Kidney epithelial cell (primary cell): ENCODE results near the gene MX1. TPM values are rescaled to one million over a fixed set of nuclear protein-coding genes. Genes with fewer than 3 reads are reported as not detected.

ENCODE experiments used
- DNase-seq: peaks from one replicate; pipeline ENCODE4 v3.0.0-alpha.2; 2010; ENCODE audit warnings: low read depth
- H3K27me3 ChIP-seq: 2 replicates; pipeline ENCODE4 v1.6.0; 2011; ENCODE audit warnings: low read length; ENCODE audit not compliant: control insufficient read depth, insufficient read depth
- H3K36me3 ChIP-seq: 2 replicates; pipeline ENCODE4 v1.5.1; 2011; ENCODE audit warnings: low read length; ENCODE audit not compliant: control insufficient read depth, insufficient read depth
- H3K4me3 ChIP-seq: 2 replicates; pipeline ENCODE4 v1.5.1; 2011; ENCODE audit warnings: low read depth, mild to moderate bottlenecking, control low read depth, low read length
- CTCF ChIP-seq: IDR thresholded peaks from 2 replicates; pipeline ENCODE4 v1.5.1; 2011; ENCODE audit warnings: mild to moderate bottlenecking, moderate library complexity, low read length, control low read depth, inconsistent platforms; ENCODE audit not compliant: insufficient read depth, poor library complexity, severe bottlenecking
- total RNA-seq: library from RNA; depleted of rRNA; stranded (reverse); fragments of >200 nt; gene quantifications from 2 replicates; pipeline ENCODE4 v1.2.3, GENCODE V29; 2015

MX1 gene
- total RNA-seq, 1 donor from 2014 or later, result 48.7 TPM

GRCh38 chr21:41472753-41473548, 46.9 kb downstream of the MX1 start:
- no peak for DNase-seq
- no peaks in the 10 kb centered on the region for H3K36me3 ChIP-seq
- peaks cover 9% of the 10 kb centered on the region for H3K27me3 ChIP-seq
- H3K4me3 ChIP-seq, result no peak overlapping the region
- TF ChIP-seq CTCF, result no peak

- no peak for TF ChIP-seq CTCF
- Histone ChIP-seq H3K27me3 (peaks cover 7% of the 10 kb centered on the region), H3K36me3 (no peaks in the 10 kb centered on the region), H3K4me3 (no peak overlapping the region)
- DNase-seq, result no peak
Measured at GRCh38 chr21:41475714-41476420, 49.8 kb downstream of the MX1 start.

DNA sequence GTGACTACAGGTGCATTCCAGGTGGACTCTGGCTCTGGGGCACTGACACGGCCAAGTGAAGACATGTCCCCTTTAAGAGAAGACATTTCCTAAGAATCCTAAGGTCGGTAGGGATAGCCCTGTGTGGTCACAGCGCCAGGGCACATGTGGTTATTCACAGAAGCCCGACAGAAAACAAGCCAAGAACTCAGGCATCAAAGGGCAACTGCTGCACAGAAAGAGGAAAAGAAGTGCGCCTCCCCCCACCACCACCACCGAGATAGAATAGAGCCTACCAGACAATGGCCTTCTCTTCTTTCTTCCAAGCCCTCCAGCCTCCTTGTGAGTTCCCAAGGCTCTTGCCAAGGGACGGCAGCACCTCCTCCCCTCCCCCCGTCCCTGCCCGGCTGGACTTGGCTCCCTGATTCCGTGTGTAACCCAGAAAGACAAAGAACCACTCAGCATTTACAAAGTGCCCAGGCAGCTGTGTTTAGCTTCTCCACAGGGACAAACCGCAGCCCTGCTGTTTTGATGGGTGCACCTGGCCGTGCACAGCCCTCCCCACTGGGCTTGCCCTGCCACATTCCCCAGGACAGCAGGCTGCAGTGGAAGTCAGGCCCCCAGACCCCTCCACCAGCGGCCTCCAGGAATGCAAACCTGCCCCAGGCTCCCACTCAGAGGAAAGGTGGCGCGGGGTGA, 51.7 kb downstream of the MX1 start:
- no peak for DNase-seq
- H3K27me3 ChIP-seq, result peaks cover 2% of the 10 kb centered on the region

DNA sequence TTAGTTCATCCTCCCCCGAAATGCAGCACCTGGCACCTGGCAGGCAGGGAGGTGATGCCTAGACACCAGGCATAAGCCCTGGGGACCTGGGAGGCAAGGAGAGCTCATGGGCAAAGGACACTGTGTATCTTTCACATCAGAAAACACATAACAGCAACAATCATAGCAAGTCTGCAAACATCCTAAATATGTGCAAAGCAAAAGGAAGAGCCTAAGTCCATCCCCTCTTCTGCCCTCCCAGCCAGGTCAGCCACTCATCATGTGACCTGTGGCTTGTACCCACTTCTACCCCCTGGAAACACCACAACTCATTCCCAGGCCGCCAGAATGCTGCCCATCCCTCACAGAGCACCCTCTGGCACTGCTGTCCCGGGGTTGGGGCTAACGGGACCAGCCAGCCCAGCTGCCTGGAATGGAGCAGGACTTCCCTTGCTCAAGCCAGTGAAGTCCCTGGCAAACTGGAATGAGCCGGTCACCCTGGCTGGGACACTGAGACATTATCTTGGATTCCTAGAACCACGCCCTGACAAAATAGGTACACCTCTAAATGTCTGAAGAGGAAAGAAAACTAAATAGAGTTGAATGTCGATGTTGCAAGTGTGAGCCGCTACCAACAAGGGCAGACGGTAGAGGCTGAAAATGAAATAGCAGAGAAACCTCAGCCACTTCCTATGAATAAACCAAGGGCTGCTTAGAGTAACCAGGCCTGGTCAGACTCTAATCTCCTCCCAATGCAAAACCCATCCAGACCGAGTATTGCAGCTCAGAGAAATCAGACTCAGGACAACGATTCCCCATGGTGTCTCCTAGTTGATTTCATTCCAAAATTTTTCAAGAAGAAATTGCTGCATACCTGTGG, 52.5 kb downstream of the MX1 start:
- TF ChIP-seq CTCF, result no peak
- peaks cover 2% of the 10 kb centered on the region for H3K27me3 ChIP-seq
- DNase-seq, result no peak

More for the DNA sequence above, 51.7 kb downstream of the MX1 start:
- TF ChIP-seq CTCF, result no peak
- no peaks in the 10 kb centered on the region for H3K36me3 ChIP-seq
- H3K4me3 ChIP-seq, result no peak overlapping the region

GRCh38 chr21:41479686-41480085, 53.6 kb downstream of the MX1 start:
- Histone ChIP-seq H3K27me3 (peaks cover 2% of the 10 kb centered on the region), H3K4me3 (no peak overlapping the region), H3K36me3 (no peaks in the 10 kb centered on the region)
- no peak for TF ChIP-seq CTCF
- no peak for DNase-seq

More for the DNA sequence above, 52.5 kb downstream of the MX1 start:
- H3K4me3 ChIP-seq, result no peak overlapping the region
- no peaks in the 10 kb centered on the region for H3K36me3 ChIP-seq
